Measurements from ENCODE around the gene PANK4. TPM values are rescaled to one million over a fixed set of nuclear protein-coding genes. Genes with fewer than 3 reads are reported as not detected.

PANK4 gene
- total RNA-seq, 4 donors from 2014 or later, result 43.4 to 82.5 (median 70.5) TPM

- DNase-seq, result peak in 1 of 3 donors; percentile 69
- peaks cover 0 to 17% of the 10 kb centered on the region in 2 donors for H3K27me3 ChIP-seq
- H3K36me3 ChIP-seq, result no peaks in the 10 kb centered on the region
- H3K27ac ChIP-seq, result no peak overlapping the region
- H3K9me3 ChIP-seq, result no peaks in the 10 kb centered on the region
- no peak overlapping the region for H3K4me3 ChIP-seq
- peaks cover 0 to 27% (median 10%) of the 10 kb centered on the region in 4 donors for H3K4me1 ChIP-seq
- TF ChIP-seq POLR2A (IDR thresholded peaks at IDR 0.05), result no peak
- no peak for TF ChIP-seq CTCF (IDR thresholded peaks at IDR 0.05)
Observed at GRCh38 chr1:2534687-2535441, 8.5 kb upstream of the PANK4 start.

- TF ChIP-seq POLR2A (IDR thresholded peaks at IDR 0.05) (no peak), CTCF (IDR thresholded peaks at IDR 0.05) (no peak)
- H3K27ac ChIP-seq, result no peak overlapping the region
- peaks cover 0 to 17% of the 10 kb centered on the region in 2 donors for H3K27me3 ChIP-seq
- no peaks in the 10 kb centered on the region for H3K36me3 ChIP-seq
- no peak overlapping the region for H3K4me3 ChIP-seq
- peaks cover 0 to 33% (median 13%) of the 10 kb centered on the region in 4 donors for H3K4me1 ChIP-seq
- DNase-seq, result no peak
- no peaks in the 10 kb centered on the region for H3K9me3 ChIP-seq
Observed at GRCh38 chr1:2534315-2534686, 7.9 kb upstream of the PANK4 start.

GRCh38 chr1:2533365-2533764 lies 7.0 kb upstream of the PANK4 start:
- no peak for TF ChIP-seq CTCF (IDR thresholded peaks at IDR 0.05)
- Histone ChIP-seq H3K36me3 (no peaks in the 10 kb centered on the region), H3K9me3 (no peaks in the 10 kb centered on the region), H3K4me1 (peaks cover 0 to 41% (median 16%) of the 10 kb centered on the region in 4 donors), H3K27me3 (peaks cover 0 to 17% of the 10 kb centered on the region in 2 donors), H3K27ac (no peak overlapping the region), H3K4me3 (no peak overlapping the region)
- DNase-seq, result no peak

- TF ChIP-seq CTCF (IDR thresholded peaks at IDR 0.05), result no peak
- TF ChIP-seq POLR2A (IDR thresholded peaks at IDR 0.05), result no peak
- Histone ChIP-seq H3K9me3 (no peaks in the 10 kb centered on the region), H3K4me3 (no peak overlapping the region), H3K27me3 (peaks cover 0 to 17% of the 10 kb centered on the region in 2 donors), H3K4me1 (peaks cover 0 to 44% (median 16%) of the 10 kb centered on the region in 4 donors), H3K36me3 (no peaks in the 10 kb centered on the region), H3K27ac (no peak overlapping the region)
- no peak for DNase-seq
Observed at GRCh38 chr1:2532485-2533160, 6.2 kb upstream of the PANK4 start.

GRCh38 chr1:2530513-2531361 lies 4.3 kb upstream of the PANK4 start:
- Histone ChIP-seq H3K27ac (no peak overlapping the region), H3K4me1 (peaks cover 0 to 54% (median 22%) of the 10 kb centered on the region in 4 donors), H3K9me3 (no peaks in the 10 kb centered on the region), H3K27me3 (peaks cover 0 to 17% of the 10 kb centered on the region in 2 donors), H3K36me3 (no peaks in the 10 kb centered on the region), H3K4me3 (peak overlapping the region; percentile 7 to 54 (median 48))
- no peak for DNase-seq
- TF ChIP-seq POLR2A (IDR thresholded peaks at IDR 0.05) (no peak), CTCF (IDR thresholded peaks at IDR 0.05) (no peak)

Measured in Peyer's patch (tissue), 4 donors.